ENCODE measurements around the gene TFG.

DNA sequence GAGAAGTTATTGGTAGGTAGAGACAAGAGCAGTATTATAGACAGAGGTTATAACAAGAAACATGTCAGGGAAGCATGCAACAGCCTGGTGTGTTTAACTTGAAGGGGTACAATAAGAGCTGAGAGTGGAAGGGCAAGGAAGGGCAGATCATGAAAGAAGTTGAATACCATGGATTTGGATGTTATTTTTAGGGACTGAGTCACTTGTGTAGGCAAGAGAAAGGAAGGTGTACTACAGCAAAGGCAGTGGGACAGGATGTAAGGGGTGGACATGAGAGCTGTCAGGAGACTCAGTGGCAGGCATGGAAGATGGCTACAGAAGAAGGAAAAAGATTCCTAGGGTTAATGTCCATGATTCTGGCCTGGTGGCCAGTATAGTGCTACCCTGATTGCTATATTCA, 66.4 kb downstream of the TFG start:
- TF ChIP-seq, protein P1, sequence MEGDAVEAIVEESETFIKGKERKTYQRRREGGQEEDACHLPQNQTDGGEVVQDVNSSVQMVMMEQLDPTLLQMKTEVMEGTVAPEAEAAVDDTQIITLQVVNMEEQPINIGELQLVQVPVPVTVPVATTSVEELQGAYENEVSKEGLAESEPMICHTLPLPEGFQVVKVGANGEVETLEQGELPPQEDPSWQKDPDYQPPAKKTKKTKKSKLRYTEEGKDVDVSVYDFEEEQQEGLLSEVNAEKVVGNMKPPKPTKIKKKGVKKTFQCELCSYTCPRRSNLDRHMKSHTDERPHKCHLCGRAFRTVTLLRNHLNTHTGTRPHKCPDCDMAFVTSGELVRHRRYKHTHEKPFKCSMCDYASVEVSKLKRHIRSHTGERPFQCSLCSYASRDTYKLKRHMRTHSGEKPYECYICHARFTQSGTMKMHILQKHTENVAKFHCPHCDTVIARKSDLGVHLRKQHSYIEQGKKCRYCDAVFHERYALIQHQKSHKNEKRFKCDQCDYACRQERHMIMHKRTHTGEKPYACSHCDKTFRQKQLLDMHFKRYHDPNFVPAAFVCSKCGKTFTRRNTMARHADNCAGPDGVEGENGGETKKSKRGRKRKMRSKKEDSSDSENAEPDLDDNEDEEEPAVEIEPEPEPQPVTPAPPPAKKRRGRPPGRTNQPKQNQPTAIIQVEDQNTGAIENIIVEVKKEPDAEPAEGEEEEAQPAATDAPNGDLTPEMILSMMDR (conservative IDR thresholded peaks at IDR 0.05), result no peak
- no peak for TF ChIP-seq EZH2 (IDR thresholded peaks at IDR 0.05; ENCODE audit: low read depth)

Data from PC-9 (cell line).